Effector memory CD8-positive, alpha-beta T cell (primary cell): ENCODE measurements around the gene ALOX5.

Source experiments
- ATAC-seq: fragments of 150-1000 bp; cut with Tn5 transposase; replicated peaks from 2 replicates; pipeline ENCODE4 v1.10.0; 2021; ENCODE audit warnings: mild to moderate bottlenecking, moderate library complexity
- DNase-seq, 3 experiments: peaks; one replicate each; pipeline ENCODE4 v3.0.0; 2021
- H3K27ac Mint-ChIP-seq, 2 donors: one replicate each; pipeline ENCODE4 v1.8.0; 2022; ENCODE audit warnings: mild to moderate bottlenecking in 2 of 2, mixed read lengths in 2 of 2, moderate library complexity in 2 of 2
- H3K27me3 Mint-ChIP-seq, 2 donors: one replicate each; pipeline ENCODE4 v1.8.0; 2022; ENCODE audit warnings: mixed read lengths in 2 of 2
- H3K36me3 Mint-ChIP-seq: one replicate; pipeline ENCODE4 v1.8.0; 2022; ENCODE audit warnings: mild to moderate bottlenecking, moderate library complexity, mixed read lengths; ENCODE audit not compliant: insufficient read depth
- H3K4me1 Mint-ChIP-seq, 2 donors: one replicate each; pipeline ENCODE4 v1.8.0; 2022; ENCODE audit warnings: low read depth in 2 of 2, mixed read lengths in 2 of 2
- H3K4me3 Mint-ChIP-seq, 2 donors: one replicate each; pipeline ENCODE4 v1.8.0; 2022; ENCODE audit warnings: mild to moderate bottlenecking in 2 of 2, mixed read lengths in 2 of 2, moderate library complexity in 2 of 2
- H3K9me3 Mint-ChIP-seq, 2 donors: one replicate each; pipeline ENCODE4 v1.8.0; 2022; ENCODE audit warnings: mixed read lengths in 2 of 2

The ALOX5 gene

DNA sequence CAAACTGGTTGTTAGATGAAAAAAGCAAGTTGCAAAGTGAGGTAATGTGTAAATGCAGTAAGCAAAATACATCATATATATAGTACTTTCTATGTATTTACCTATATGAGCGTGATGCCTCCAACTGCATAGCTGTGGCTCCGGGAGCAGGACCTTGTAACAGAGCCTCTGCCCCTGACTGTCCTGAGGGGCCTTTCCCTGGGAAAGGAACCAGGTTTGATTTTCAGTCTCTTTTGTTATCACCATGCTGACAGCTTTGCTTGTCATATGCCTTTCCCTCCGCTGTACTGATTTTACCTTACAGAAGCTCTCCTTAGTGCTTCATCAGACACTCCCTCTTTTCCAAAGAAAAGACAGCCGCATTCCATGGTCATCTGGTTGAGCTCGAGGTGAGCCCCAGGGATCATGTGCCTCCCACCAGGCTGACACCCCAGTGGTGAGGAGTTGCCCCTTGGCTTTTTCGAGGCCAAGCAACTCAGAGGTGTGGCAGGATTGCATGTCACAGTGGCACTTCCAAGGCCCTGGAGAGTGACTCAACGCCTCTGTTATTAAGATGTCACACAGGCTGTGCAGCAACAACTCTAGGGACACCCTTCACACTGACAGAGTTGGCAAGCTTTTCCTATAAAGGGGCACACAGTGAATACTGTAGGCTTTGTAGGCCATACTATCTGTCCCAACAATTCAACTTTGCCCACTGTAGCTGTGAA is 78.9 kb downstream of the ALOX5 start:
- Mint-ChIP-seq H3K36me3 (peaks cover 15% of the 10 kb centered on the region), H3K4me1 (peaks cover 0 to 11% of the 10 kb centered on the region in 2 donors), H3K4me3 (no peak overlapping the region), H3K27me3 (no peaks in the 10 kb centered on the region), H3K27ac (peak overlapping the region in 1 of 2 donors; percentile 91), H3K9me3 (no peaks in the 10 kb centered on the region)
- DNase-seq (no peak), ATAC-seq (no peak)

DNA sequence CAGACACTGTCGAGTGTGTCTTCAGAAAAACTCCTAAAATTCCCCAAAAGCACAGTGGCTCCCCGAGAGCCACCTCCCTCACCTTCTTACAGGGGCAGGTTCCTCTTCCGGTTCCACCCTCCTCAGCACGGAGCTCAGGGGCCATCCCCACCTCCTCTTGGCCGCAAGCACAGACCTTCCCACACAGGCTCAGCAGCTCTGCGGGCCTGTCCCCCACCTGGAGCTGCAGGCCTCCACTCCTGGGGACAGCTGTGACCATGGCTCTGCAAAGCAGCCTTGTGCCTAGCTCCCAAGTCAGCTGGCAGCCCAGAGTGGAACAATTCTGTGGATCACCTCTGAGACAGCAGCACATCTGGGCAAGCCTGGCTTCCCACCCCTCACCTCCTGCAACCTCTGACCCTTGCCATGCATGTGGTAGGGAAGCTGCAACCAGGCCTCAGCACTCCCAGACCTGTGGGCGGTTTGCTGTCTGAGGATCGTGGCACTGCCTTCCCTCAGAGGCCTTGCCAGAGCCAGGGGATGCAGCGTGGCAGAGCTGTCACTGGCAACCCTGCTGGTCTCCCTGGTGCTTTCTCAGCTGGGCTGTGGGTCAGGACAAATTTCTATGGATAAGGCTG is 79.7 kb downstream of the ALOX5 start:
- Mint-ChIP-seq H3K27ac (peak overlapping the region in 1 of 2 donors; percentile 91), H3K9me3 (no peaks in the 10 kb centered on the region), H3K36me3 (peaks cover 23% of the 10 kb centered on the region), H3K4me3 (no peak overlapping the region), H3K4me1 (peaks cover 0 to 11% of the 10 kb centered on the region in 2 donors), H3K27me3 (no peaks in the 10 kb centered on the region)
- no peak for DNase-seq
- no peak for ATAC-seq

DNA sequence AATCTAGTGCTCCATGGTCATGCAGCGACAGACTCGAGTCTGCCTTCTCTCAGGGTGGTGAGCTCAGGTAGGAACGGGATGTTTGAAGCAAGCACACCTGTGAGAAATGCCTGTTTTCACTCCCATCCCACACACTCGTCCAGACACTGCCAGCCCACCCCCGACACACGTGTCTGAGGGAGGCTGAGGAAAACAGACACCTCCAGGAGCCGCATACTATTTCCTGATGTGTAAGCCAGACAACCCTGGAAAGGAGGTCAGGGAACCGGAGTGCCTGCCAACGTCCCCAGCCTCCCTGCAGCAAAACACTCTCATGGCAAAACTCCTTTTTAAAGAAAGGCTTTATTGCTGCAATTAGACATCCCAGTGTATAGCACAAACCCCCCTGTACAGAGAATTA is 80.2 kb downstream of the ALOX5 start:
- peak overlapping the region; percentile 61 to 91 for H3K27ac Mint-ChIP-seq
- no peak for ATAC-seq
- H3K4me3 Mint-ChIP-seq, result no peak overlapping the region
- no peak for DNase-seq
- H3K36me3 Mint-ChIP-seq, result peaks cover 28% of the 10 kb centered on the region
- H3K9me3 Mint-ChIP-seq, result no peaks in the 10 kb centered on the region
- no peaks in the 10 kb centered on the region for H3K27me3 Mint-ChIP-seq
- peaks cover 3 to 14% of the 10 kb centered on the region in 2 donors for H3K4me1 Mint-ChIP-seq

DNA sequence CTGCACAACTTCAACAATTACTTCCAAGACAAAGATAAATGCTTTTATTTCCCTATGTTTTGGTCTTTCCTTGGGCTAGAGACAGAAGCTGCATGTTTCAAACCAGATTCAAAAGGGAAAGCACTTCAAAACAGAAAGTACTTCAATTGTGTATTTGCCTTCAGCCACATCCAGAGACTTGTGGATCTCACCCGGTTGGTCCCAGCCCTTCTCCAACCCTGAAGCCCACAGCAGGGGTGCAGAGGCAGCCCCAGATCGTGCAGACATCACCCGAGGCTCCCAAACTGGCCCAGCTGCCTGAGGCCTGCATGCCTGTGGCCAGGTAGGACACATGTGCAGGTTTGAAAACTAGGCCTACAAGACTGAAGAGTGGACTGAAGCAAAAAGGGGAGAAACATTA is 80.8 kb downstream of the ALOX5 start:
- H3K9me3 Mint-ChIP-seq, result no peaks in the 10 kb centered on the region
- no peak for ATAC-seq
- peak overlapping the region; percentile 61 to 91 for H3K27ac Mint-ChIP-seq
- peaks cover 29% of the 10 kb centered on the region for H3K36me3 Mint-ChIP-seq
- DNase-seq, result no peak
- no peak overlapping the region for H3K4me3 Mint-ChIP-seq
- H3K4me1 Mint-ChIP-seq, result peaks cover 3 to 14% of the 10 kb centered on the region in 2 donors
- no peaks in the 10 kb centered on the region for H3K27me3 Mint-ChIP-seq

DNA sequence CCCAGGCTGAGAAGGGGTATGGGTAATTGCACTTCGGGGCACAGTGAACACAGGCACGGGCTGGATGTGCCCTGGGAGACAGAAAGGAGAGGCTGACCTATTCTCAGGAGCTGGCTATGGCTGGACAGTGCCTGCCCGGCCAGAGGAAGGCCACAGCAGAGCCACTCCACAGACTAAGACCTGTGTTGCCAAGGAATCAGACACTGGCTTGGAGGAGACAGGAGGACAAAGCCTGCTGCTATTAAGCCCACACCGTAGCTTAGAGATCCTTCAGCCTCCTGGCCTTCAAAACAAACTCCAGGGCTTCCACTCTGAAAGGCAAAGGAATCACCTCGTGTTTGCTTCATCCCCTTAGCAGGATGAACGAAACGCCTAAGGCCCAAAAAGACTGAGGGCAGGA is 82.2 kb downstream of the ALOX5 start:
- Mint-ChIP-seq H3K9me3 (no peaks in the 10 kb centered on the region), H3K36me3 (peaks cover 35% of the 10 kb centered on the region), H3K4me1 (peaks cover 3 to 14% of the 10 kb centered on the region in 2 donors), H3K27ac (peak overlapping the region in 1 of 2 donors; percentile 8), H3K27me3 (no peaks in the 10 kb centered on the region), H3K4me3 (no peak overlapping the region)
- no peak for ATAC-seq
- DNase-seq, result no peak

DNA sequence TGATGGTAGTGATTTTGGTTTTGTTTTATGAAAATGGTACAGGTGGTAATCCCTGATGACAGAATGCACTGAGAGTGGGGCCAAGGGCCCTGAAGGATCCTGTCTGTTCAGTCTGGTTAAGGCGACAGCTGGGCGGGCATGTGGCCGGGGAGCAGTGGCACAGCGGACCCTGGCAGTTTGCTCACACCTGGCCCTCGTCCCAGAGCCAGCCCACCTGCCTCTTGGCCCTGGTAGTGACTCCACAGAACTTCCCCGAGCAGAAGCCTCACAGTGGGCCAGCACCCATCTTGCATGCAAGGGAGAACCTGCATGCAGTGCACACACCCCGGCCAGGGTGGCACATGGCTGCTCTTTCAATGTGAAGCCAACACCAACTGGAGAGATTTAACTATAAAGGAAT is 82.8 kb downstream of the ALOX5 start:
- no peak for ATAC-seq
- Mint-ChIP-seq H3K4me1 (peaks cover 3 to 15% of the 10 kb centered on the region in 2 donors), H3K27me3 (no peaks in the 10 kb centered on the region), H3K36me3 (peaks cover 36% of the 10 kb centered on the region), H3K27ac (no peak overlapping the region), H3K9me3 (no peaks in the 10 kb centered on the region), H3K4me3 (no peak overlapping the region)
- no peak for DNase-seq

DNA sequence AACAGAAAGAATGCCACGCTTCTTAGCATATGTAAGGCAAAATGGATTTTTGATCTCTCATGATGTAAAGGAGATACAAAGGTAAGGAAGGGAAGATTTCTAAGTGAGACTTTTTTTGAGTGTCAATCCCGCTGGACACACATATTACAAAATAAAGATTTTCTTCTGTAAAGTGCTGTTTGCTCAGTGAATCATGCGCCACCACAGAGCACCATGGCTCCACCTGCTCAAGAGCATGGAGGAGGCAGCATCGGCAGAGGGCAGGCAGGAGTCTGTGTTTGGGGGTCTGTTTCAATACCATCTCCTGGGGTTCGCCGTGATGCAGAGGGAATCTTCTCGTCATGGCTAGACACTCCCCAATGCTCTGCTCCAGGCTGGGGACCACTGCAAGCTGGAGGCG is 83.5 kb downstream of the ALOX5 start:
- Mint-ChIP-seq H3K9me3 (no peaks in the 10 kb centered on the region), H3K27ac (no peak overlapping the region), H3K4me1 (peaks cover 3 to 19% of the 10 kb centered on the region in 2 donors), H3K36me3 (peaks cover 39% of the 10 kb centered on the region), H3K4me3 (no peak overlapping the region), H3K27me3 (no peaks in the 10 kb centered on the region)
- ATAC-seq (no peak), DNase-seq (no peak)

DNA sequence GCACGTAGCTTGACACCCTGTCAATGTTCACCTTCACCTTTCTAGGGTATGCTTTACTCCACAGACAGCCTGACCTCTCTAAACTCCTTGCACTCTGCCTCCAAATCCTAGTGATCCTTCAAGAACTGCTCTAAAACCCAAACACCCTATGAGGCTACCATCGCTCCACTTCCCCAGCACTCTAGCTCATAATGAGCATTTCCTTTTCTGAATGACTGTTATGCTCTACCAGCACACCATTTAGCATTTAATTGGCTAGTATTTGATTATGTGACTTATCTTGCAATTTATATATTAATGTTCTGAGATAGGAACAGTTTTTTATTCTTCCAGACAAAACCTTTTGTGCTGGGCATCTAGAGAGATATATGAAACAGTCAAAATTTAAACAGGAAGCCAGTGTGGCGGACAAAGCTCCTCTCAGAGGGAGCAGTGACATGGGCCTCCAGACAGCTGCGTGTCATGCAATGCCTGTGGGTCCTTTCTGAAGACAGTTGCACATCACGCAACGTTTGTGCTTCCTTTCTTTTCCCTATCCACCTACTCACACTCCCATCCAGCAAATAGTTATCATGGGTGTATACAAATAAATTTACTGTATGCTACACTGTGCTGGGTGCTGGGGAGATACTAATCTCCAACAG is 86.3 kb downstream of the ALOX5 start:
- Mint-ChIP-seq H3K4me3 (no peak overlapping the region), H3K4me1 (peaks cover 8 to 15% of the 10 kb centered on the region in 2 donors), H3K36me3 (peaks cover 43% of the 10 kb centered on the region), H3K9me3 (no peaks in the 10 kb centered on the region), H3K27me3 (no peaks in the 10 kb centered on the region), H3K27ac (no peak overlapping the region)
- ATAC-seq (no peak), DNase-seq (no peak)

DNA sequence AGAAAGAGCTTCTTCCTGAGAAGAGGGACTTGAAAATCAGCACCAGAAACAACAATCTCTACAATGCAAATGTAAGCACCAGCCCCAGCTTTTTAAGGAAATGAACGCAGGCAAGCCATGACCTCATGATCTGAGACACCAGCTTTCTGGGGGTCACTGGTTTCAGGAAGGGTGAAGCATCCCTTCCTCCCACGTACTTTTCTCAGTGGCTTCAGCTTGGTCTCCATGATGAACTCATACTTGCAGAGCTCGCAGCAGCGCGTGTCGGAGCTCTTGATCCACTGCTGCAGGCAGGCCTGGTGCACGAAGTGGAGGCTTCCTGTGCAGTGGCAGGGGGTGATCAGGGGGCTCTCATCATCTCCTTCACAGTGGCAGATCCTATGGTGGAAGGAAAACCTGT is 87.0 kb downstream of the ALOX5 start:
- H3K27me3 Mint-ChIP-seq, result no peaks in the 10 kb centered on the region
- no peak for DNase-seq
- ATAC-seq, result no peak
- H3K9me3 Mint-ChIP-seq, result no peaks in the 10 kb centered on the region
- peaks cover 42% of the 10 kb centered on the region for H3K36me3 Mint-ChIP-seq
- H3K4me3 Mint-ChIP-seq, result no peak overlapping the region
- peak overlapping the region; percentile 0 to 67 for H3K27ac Mint-ChIP-seq
- peaks cover 14 to 20% of the 10 kb centered on the region in 2 donors for H3K4me1 Mint-ChIP-seq

DNA sequence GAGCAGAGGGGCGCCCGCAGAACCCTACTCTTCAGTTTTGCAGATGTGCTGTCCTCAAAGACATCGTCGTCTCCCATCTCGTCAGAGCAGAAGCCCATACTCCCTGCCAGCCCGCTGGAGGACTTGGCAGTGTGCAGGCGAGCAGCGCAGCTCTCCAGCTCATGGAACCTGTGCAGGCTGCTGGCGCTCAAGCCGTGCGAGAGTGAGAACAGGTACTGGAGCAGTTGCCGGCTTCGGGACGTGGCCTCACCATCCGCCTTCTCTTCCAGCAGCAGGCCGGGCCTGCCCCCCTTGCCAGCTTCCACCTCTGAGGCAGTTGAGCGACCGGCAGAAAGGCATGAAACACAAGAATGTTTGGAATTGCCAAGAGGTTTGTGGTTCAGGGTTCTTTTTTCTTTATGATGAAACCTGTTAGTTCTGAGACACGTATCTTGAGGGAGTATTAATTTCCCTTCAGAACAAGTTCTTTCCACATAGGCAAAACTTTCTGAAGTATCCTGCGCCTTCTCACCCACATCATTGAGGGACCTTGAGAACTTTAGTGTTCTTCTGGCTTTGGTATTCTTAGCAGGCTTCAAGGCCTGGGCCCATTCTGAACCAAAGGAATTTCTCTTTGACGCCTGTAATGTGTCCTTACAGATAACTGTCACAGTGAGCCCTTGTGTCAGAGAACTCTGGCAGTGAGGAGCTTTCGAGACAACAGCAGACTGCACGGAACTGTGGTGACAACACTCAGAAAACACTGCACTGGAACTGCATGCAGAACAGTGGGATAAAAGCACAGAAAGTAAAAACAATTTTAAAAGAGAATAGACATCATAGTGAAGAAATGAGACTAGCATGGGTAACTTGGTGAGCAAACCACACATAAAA is 89.5 kb downstream of the ALOX5 start:
- H3K4me1 Mint-ChIP-seq, result peaks cover 21 to 25% of the 10 kb centered on the region in 2 donors

DNA sequence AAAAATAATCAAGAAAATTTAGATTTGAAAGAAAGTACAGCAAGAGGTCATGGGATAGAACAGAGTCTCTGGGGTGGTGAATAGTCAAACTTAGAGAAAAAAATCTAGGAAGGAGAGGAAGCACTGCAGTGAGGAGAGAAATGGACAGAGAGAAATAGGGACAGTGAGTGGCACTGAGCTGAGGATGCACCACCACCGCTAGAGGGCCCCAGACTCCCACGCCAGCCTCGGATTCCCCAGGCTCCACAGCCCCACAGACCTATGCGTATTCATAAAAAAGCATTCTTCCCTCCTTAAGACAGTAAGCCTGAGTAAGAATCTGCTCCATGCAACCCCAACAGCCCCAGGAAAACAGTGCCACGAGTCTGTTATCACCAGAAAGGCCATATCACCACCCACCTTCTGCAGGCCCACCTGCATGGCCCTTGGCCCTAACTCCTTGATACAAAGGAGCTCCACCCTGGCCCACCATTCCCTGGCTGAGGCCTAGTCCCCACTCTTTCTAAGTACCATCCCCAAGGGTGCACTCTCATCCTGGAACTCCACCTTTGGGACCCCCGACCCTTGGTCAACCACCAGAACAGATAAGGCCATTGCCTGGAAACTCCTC is 91.0 kb downstream of the ALOX5 start:
- H3K4me1 Mint-ChIP-seq, result peaks cover 18 to 24% of the 10 kb centered on the region in 2 donors
- no peaks in the 10 kb centered on the region for H3K9me3 Mint-ChIP-seq
- no peaks in the 10 kb centered on the region for H3K27me3 Mint-ChIP-seq
- DNase-seq, result peak; percentile 68 to 74 (median 71)
- peaks cover 15% of the 10 kb centered on the region for H3K36me3 Mint-ChIP-seq
- peak; percentile 99 for ATAC-seq
- H3K4me3 Mint-ChIP-seq, result no peak overlapping the region
- H3K27ac Mint-ChIP-seq, result peak overlapping the region; percentile 29 to 87

More for the DNA sequence above, 89.5 kb downstream of the ALOX5 start:
- Mint-ChIP-seq H3K4me3 (no peak overlapping the region), H3K36me3 (peaks cover 25% of the 10 kb centered on the region), H3K27me3 (no peaks in the 10 kb centered on the region), H3K27ac (no peak overlapping the region), H3K9me3 (no peaks in the 10 kb centered on the region)
- DNase-seq (no peak), ATAC-seq (no peak)

DNA sequence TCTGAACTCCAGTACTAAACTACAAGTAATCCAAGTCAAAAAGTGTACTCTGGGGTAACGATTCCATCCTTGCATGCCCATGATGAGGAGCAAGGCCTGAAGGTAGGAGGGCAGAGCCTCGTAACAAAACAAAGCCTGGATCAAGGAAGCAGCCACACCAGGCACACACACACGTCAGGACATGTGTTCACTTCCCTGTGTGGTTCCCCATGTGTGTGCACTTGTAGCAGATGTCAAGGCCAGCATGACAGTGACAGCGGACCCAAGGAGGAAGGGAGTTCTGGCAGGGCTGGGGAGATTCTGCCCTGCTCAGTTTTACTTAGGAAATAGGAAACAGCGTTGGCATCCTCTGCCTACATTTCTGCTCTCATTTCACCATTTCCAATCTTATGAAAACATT is 92.8 kb downstream of the ALOX5 start:
- H3K4me1 Mint-ChIP-seq, result peaks cover 30 to 33% of the 10 kb centered on the region in 2 donors
- H3K9me3 Mint-ChIP-seq, result no peaks in the 10 kb centered on the region
- H3K27me3 Mint-ChIP-seq, result no peaks in the 10 kb centered on the region
- H3K27ac Mint-ChIP-seq, result peak overlapping the region in 1 of 2 donors; percentile 68
- DNase-seq, result no peak
- no peak for ATAC-seq
- peaks cover 7% of the 10 kb centered on the region for H3K36me3 Mint-ChIP-seq
- H3K4me3 Mint-ChIP-seq, result no peak overlapping the region

DNA sequence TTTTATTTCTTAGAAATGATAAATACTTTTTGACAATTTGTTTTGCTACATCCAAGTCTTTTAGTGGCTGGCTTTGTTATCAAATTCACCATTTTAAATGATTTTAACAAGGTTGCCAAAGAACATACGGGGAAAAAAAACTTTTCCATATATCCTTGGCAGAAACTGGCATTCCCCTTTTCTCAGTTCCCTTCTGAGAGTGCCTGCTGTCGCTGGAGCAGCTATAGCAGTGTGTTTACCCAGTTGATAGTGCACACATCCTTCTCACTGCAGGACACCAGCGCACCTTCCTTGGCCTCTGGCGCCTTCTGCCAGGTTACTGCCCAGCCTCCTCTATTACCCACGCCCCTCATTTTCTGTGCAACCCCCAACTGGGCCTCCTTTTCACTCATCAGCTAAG is 94.1 kb downstream of the ALOX5 start:
- H3K4me3 Mint-ChIP-seq, result no peak overlapping the region
- peak overlapping the region in 1 of 2 donors; percentile 39 for H3K27ac Mint-ChIP-seq
- no peaks in the 10 kb centered on the region for H3K9me3 Mint-ChIP-seq
- H3K4me1 Mint-ChIP-seq, result peaks cover 28 to 37% of the 10 kb centered on the region in 2 donors
- DNase-seq (no peak), ATAC-seq (no peak)
- peaks cover under 1% of the 10 kb centered on the region for H3K36me3 Mint-ChIP-seq
- no peaks in the 10 kb centered on the region for H3K27me3 Mint-ChIP-seq
